ENCODE data around the gene TPRX1.

- TF ChIP-seq PPARA (CRISPR knock-in tag; IDR thresholded peaks at IDR 0.05; ENCODE audit: borderline replicate concordance) (no peak), ZNF8 (CRISPR knock-in tag; IDR thresholded peaks at IDR 0.05) (no peak)
Measured at GRCh38 chr19:47832723-47833122, 28.4 kb upstream of the TPRX1 start.

Measured in SK-N-SH treated with all-trans-retinoic acid at 6 μM for 48 hours (cell line).